MCF 10A (cell line): ENCODE results near the gene OR9Q1. TPM values are rescaled to one million over a fixed set of nuclear protein-coding genes. Genes with fewer than 3 reads are reported as not detected.

Experiments
- BruUV-seq: library from RNA; stranded (reverse); fragments of 400-500 nt; replicated peaks from 2 replicates; lab custom pipeline; 2021; lab: Mats Ljungman, UMichigan
- CTCF ChIA-PET: fragments of 300-600 bp; sonication (Branson Sonifier 250); formaldehyde crosslinking; extraction: SDS; loops from one replicate; lab custom pipeline; 2021; ENCODE audit warnings: antibody characterized with exemption, inconsistent platforms; lab: Yijun Ruan, JAX
- POLR2A ChIA-PET: fragments of 300-600, 350-650 bp; sonication (Branson Sonifier 250); formaldehyde crosslinking; extraction: SDS; loops from one replicate; lab custom pipeline; 2020; ENCODE audit warnings: antibody characterized with exemption, inconsistent platforms; lab: Yijun Ruan, JAX
- DNase-seq: peaks from one replicate; pipeline ENCODE4 v3.0.0-alpha.2; 2018; ENCODE audit not compliant: unreplicated experiment
- H3K27ac Mint-ChIP-seq: one replicate; pipeline ENCODE4 v1.8.0; 2022; ENCODE audit warnings: mild to moderate bottlenecking, low read depth, mixed read lengths; ENCODE audit not compliant: unreplicated experiment
- H3K27me3 Mint-ChIP-seq: one replicate; pipeline ENCODE4 v1.8.0; 2022; ENCODE audit warnings: mixed read lengths; ENCODE audit not compliant: insufficient read depth, unreplicated experiment
- H3K36me3 Mint-ChIP-seq: one replicate; pipeline ENCODE4 v1.8.0; 2022; ENCODE audit warnings: mild to moderate bottlenecking, moderate library complexity, mixed read lengths; ENCODE audit not compliant: insufficient read depth, unreplicated experiment
- H3K4me1 Mint-ChIP-seq: one replicate; pipeline ENCODE4 v1.8.0; 2022; ENCODE audit warnings: mixed read lengths; ENCODE audit not compliant: insufficient read depth, unreplicated experiment
- H3K4me3 Mint-ChIP-seq: one replicate; pipeline ENCODE4 v1.8.0; 2022; ENCODE audit warnings: mild to moderate bottlenecking, moderate library complexity, mixed read lengths; ENCODE audit not compliant: unreplicated experiment
- H3K9me3 Mint-ChIP-seq: one replicate; pipeline ENCODE4 v1.8.0; 2022; ENCODE audit warnings: mixed read lengths; ENCODE audit not compliant: unreplicated experiment
- intact Hi-C: fragments of 100-400 bp; cut with micrococcal nuclease; formaldehyde crosslinking; loops from 2 replicates; pipeline ENCODE4 v1.14.1; 2022
- total RNA-seq: library from RNA; stranded (reverse); gene quantifications from 2 replicates; pipeline ENCODE4 v1.2.3, GENCODE V29; 2022
- TF ChIP-seq, protein P1 (sequence below): fragments of 200-600 bp; IDR thresholded peaks from one replicate; pipeline ENCODE4 v1.8.0; 2022; ENCODE audit warnings: antibody characterized with exemption, mild to moderate bottlenecking; ENCODE audit not compliant: unreplicated experiment

OR9Q1 gene
- total RNA-seq, 1 experiment from 2014 or later = not detected

DNA sequence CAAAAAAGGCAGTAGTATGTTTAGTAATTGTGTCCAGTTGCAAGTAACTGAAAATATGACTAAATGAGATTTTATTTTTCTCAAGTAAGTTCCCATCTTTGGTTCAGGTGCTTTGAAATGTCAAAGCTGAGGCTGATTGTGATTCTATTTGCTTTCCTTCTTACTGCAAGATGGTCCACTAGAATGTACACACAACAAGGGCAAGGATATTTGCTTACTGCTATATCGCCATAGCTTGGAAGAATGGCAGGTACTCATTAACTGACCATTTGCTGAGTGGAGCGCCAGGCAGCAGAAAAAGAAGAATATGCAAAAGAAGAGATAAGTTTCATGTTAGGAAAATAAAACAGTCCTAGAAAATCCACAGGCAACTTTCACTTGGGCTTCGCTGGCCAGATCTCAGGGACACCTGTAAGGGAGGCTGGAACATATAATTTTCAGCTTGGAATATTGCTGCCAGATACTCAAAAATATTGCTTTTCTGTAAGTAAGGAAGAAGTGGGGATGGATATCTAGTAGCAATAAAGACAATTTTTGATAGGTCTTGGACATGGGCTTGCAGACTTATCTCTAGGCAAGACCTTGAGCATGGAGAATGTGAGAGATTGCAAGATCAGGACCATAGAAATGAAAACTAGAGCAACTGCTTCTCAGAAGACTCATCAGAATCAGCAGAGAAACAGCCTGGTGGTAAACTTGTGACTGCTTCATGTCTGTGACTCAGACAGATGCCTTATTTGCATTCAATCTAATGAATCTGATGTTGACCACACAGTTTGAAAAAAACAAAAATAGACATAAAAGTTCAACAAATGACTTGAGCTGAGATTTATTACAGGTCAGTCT is 44.8 kb upstream of the OR9Q1 start:
- Mint-ChIP-seq H3K27ac (no peak overlapping the region), H3K9me3 (no peaks in the 10 kb centered on the region), H3K4me3 (no peak overlapping the region), H3K27me3 (no peaks in the 10 kb centered on the region), H3K4me1 (peaks cover 20% of the 10 kb centered on the region), H3K36me3 (no peaks in the 10 kb centered on the region)
- no TSS peak for BruUV-seq
- POLR2A ChIA-PET = interaction anchor here (0.6 kb wide), 1 partner anchor 269 kb away, joined by 3 read pairs; no protein-coding TSS in a partner anchor
- no peak for DNase-seq
- intact Hi-C loops = no loop called here
- CTCF ChIA-PET = interaction anchor here (0.6 to 0.7 kb wide), 2 partner anchors 709 to 872 kb away, joined by 4 read pairs; no protein-coding TSS in a partner anchor
- TF ChIP-seq, protein P1, sequence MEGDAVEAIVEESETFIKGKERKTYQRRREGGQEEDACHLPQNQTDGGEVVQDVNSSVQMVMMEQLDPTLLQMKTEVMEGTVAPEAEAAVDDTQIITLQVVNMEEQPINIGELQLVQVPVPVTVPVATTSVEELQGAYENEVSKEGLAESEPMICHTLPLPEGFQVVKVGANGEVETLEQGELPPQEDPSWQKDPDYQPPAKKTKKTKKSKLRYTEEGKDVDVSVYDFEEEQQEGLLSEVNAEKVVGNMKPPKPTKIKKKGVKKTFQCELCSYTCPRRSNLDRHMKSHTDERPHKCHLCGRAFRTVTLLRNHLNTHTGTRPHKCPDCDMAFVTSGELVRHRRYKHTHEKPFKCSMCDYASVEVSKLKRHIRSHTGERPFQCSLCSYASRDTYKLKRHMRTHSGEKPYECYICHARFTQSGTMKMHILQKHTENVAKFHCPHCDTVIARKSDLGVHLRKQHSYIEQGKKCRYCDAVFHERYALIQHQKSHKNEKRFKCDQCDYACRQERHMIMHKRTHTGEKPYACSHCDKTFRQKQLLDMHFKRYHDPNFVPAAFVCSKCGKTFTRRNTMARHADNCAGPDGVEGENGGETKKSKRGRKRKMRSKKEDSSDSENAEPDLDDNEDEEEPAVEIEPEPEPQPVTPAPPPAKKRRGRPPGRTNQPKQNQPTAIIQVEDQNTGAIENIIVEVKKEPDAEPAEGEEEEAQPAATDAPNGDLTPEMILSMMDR = no peak

GRCh38 chr11:57979532-57980079 is 44.1 kb upstream of the OR9Q1 start:
- no peaks in the 10 kb centered on the region for H3K9me3 Mint-ChIP-seq
- TF ChIP-seq, protein P1 = no peak
- H3K36me3 Mint-ChIP-seq = no peaks in the 10 kb centered on the region
- intact Hi-C loops = no loop called here
- no peak overlapping the region for H3K4me3 Mint-ChIP-seq
- no TSS peak for BruUV-seq
- no peak overlapping the region for H3K27ac Mint-ChIP-seq
- H3K27me3 Mint-ChIP-seq = no peaks in the 10 kb centered on the region
- POLR2A ChIA-PET = no interaction called here
- CTCF ChIA-PET = no interaction called here
- H3K4me1 Mint-ChIP-seq = peaks cover 17% of the 10 kb centered on the region
- DNase-seq = no peak

DNA sequence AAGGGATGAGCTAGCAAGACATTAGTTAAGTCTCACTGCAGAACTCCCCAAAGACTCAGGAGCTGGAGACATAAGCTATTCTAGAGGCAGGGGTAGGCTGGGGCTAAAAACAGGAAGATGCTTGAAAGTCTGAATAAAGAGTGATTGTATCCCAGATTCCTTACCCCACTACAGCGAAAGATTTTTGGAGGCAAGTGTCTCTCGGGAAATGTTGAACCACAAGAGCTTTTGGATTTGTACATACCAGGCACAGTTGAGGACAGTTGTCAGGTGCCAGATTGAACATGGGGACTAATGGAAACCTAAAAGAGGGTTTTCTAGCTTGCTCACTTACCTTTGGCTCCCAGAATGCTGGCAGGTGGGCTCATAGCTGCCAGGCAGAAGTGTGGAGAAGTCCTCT is 43.5 kb upstream of the OR9Q1 start:
- TF ChIP-seq, protein P1 = no peak
- ChIA-PET CTCF (no interaction called here), POLR2A (no interaction called here)
- Mint-ChIP-seq H3K27ac (no peak overlapping the region), H3K4me1 (peaks cover 14% of the 10 kb centered on the region), H3K4me3 (no peak overlapping the region), H3K36me3 (no peaks in the 10 kb centered on the region), H3K27me3 (no peaks in the 10 kb centered on the region), H3K9me3 (no peaks in the 10 kb centered on the region)
- DNase-seq = no peak
- intact Hi-C loops = no loop called here
- BruUV-seq = no TSS peak

DNA sequence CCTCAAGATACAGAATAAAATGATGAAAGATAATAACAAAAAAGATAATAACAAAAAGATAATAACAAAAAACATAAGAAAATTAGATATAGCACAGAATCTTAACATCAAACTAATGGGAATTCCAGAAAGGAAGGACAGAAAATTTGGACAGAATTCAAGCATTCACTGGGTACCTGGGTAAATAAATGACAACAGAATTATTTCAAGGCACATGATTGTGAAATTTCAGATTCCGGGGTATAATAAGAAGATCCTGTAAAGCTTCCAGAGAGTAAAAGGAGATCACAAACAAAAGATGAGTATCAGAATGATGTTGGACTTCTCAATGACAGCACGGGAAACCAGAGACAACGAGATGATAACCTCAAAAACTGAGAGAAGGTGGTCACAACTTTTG is 42.1 kb upstream of the OR9Q1 start:
- no peak for DNase-seq
- Mint-ChIP-seq H3K4me1 (peaks cover 14% of the 10 kb centered on the region), H3K4me3 (no peak overlapping the region), H3K36me3 (no peaks in the 10 kb centered on the region), H3K27ac (no peak overlapping the region), H3K27me3 (no peaks in the 10 kb centered on the region), H3K9me3 (no peaks in the 10 kb centered on the region)
- TF ChIP-seq, protein P1 = no peak
- intact Hi-C loops = no loop called here
- no TSS peak for BruUV-seq
- CTCF ChIA-PET = no interaction called here
- POLR2A ChIA-PET = no interaction called here
